ENCODE data around the gene PDPK1.

PDPK1 gene

DNA sequence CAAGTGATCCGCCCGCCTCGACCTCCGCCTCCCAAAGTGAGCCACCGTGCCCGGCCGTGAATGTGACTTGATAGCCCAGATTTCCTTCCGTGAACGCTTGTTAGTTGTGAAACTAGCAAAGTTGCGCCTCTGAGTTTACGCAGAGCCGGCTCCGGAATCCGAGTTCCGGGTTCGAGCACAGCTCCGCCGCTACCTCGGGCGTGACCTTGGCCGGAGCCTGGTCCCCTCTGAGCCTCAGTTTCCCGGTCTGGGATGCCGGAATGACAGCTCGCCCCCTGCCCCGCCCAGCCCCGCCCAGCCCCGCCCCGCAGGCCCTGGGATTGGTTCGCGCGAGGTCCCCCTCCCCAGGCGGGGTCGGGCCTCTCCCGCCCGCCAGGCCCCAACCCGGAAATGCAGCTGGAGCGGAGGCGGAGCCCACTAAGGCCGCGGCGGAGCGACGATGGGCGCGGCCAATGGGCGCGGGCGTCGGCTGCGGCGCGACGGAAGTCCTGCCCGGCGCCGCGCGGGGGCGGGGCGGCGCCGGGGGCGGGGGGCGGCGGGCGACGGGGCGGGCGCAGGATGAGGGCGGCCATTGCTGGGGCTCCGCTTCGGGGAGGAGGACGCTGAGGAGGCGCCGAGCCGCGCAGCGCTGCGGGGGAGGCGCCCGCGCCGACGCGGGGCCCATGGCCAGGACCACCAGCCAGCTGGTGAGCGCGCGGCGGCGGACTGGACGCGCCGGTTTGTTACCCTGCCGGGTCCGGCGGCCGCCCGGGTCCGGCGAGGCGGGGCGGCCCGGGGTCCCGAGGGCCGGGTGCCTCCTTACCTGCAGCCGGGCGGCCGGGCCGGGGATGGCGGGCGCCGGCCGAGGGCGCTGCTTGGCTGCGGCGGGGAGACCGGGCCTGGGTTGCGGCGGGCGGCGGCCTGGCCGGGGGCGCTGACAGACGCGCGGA is at the start of gene PDPK1:
Gene PDPK1, plus strand, starts transcription at position 571 of the 929 bp plus-strand sequence. Its CDS starts 92 bp downstream, at position 663.
- no peak for TF ChIP-seq ZFP30 (CRISPR knock-in tag; IDR thresholded peaks at IDR 0.05)
- ATAC-seq, result peak; percentile 90

GRCh38 chr16:2489581-2489980 is 48.2 kb upstream of the PDPK1 start:
- ATAC-seq, result no peak
- TF ChIP-seq PATZ1 (CRISPR knock-in tag; IDR thresholded peaks at IDR 0.05; ENCODE audit: borderline replicate concordance) (no peak), ZFP30 (CRISPR knock-in tag; IDR thresholded peaks at IDR 0.05) (no peak), ISL1 (CRISPR knock-in tag; IDR thresholded peaks at IDR 0.05) (no peak), ZNF8 (CRISPR knock-in tag; IDR thresholded peaks at IDR 0.05) (no peak), TOX (CRISPR knock-in tag; IDR thresholded peaks at IDR 0.05; ENCODE audit: borderline replicate concordance) (no peak), SNAI2 (CRISPR knock-in tag; IDR thresholded peaks at IDR 0.05) (no peak), BACH2 (CRISPR knock-in tag; IDR thresholded peaks at IDR 0.05; ENCODE audit: borderline replicate concordance) (no peak), POU6F1 (CRISPR knock-in tag; IDR thresholded peaks at IDR 0.05; ENCODE audit: borderline replicate concordance, low read depth) (no peak), ZNF70 (CRISPR knock-in tag; IDR thresholded peaks at IDR 0.05) (no peak), ZFP3 (CRISPR knock-in tag; IDR thresholded peaks at IDR 0.05) (no peak), ZNF565 (CRISPR knock-in tag; conservative IDR thresholded peaks at IDR 0.05; ENCODE audit: low read depth) (no peak), OSR1 (CRISPR knock-in tag; IDR thresholded peaks at IDR 0.05) (no peak), TCF4 (CRISPR knock-in tag; IDR thresholded peaks at IDR 0.05; ENCODE audit: borderline replicate concordance) (no peak), ZC3H10 (CRISPR knock-in tag; IDR thresholded peaks at IDR 0.05) (no peak), CSDC2 (CRISPR knock-in tag; IDR thresholded peaks at IDR 0.05) (no peak), PPARA (CRISPR knock-in tag; IDR thresholded peaks at IDR 0.05; ENCODE audit: borderline replicate concordance) (no peak), ARNTL (CRISPR knock-in tag; IDR thresholded peaks at IDR 0.05; ENCODE audit: borderline replicate concordance, low read depth) (no peak), ESRRG (CRISPR knock-in tag; IDR thresholded peaks at IDR 0.05) (no peak)
- TF ChIP-seq, protein P1, sequence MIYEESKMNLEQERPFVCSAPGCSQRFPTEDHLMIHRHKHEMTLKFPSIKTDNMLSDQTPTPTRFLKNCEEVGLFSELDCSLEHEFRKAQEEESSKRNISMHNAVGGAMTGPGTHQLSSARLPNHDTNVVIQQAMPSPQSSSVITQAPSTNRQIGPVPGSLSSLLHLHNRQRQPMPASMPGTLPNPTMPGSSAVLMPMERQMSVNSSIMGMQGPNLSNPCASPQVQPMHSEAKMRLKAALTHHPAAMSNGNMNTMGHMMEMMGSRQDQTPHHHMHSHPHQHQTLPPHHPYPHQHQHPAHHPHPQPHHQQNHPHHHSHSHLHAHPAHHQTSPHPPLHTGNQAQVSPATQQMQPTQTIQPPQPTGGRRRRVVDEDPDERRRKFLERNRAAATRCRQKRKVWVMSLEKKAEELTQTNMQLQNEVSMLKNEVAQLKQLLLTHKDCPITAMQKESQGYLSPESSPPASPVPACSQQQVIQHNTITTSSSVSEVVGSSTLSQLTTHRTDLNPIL (CRISPR knock-in tag; IDR thresholded peaks at IDR 0.05; ENCODE audit: low read depth), result no peak
- TF ChIP-seq, protein P2, sequence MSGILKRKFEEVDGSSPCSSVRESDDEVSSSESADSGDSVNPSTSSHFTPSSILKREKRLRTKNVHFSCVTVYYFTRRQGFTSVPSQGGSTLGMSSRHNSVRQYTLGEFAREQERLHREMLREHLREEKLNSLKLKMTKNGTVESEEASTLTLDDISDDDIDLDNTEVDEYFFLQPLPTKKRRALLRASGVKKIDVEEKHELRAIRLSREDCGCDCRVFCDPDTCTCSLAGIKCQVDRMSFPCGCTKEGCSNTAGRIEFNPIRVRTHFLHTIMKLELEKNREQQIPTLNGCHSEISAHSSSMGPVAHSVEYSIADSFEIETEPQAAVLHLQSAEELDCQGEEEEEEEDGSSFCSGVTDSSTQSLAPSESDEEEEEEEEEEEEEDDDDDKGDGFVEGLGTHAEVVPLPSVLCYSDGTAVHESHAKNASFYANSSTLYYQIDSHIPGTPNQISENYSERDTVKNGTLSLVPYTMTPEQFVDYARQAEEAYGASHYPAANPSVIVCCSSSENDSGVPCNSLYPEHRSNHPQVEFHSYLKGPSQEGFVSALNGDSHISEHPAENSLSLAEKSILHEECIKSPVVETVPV (CRISPR knock-in tag; IDR thresholded peaks at IDR 0.05), result no peak

GRCh38 chr16:2490190-2491105 is 47.4 kb upstream of the PDPK1 start:
- TF ChIP-seq BACH2 (CRISPR knock-in tag; IDR thresholded peaks at IDR 0.05; ENCODE audit: borderline replicate concordance) (no peak), GLIS3 (CRISPR knock-in tag; IDR thresholded peaks at IDR 0.05) (no peak)

DNA sequence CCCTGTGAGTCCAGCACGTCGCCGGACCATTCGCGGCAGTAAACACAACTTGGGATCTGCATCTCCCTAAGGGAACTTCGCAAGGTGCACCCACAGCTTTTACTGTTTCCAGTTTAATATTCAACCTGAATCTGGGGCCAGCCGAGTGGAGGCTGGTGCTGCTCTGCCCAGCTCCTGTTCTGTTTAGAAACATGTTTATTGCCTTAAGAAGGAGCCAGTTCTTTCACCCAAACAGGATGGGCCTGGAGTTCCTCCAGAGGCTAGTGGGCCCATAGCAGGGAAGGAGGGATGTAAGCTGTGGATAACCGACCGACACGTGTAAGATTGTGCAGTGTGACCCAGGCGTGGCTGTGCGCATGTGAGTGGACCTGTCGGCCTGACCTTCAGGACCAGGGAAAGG is 45.5 kb upstream of the PDPK1 start:
- TF ChIP-seq POU6F1 (CRISPR knock-in tag; IDR thresholded peaks at IDR 0.05; ENCODE audit: borderline replicate concordance, low read depth) (no peak), BACH2 (CRISPR knock-in tag; IDR thresholded peaks at IDR 0.05; ENCODE audit: borderline replicate concordance) (no peak), TCF4 (CRISPR knock-in tag; IDR thresholded peaks at IDR 0.05; ENCODE audit: borderline replicate concordance) (no peak)
- no peak for ATAC-seq

More at GRCh38 chr16:2490190-2491105, 47.4 kb upstream of the PDPK1 start:
- no peak for ATAC-seq
